K562 (cell line): ENCODE measurements around the gene ZNF266.

Experiments
- BCOR ChIP-seq: fragments of 450-650 bp; IDR thresholded peaks from 2 replicates; pipeline ENCODE4 v1.6.1; 2016
- CTCF ChIP-seq, 3 experiments: IDR thresholded peaks in 2 of 3; conservative IDR thresholded peaks in 1 of 3; 2 replicates each; pipeline ENCODE4 v1.5.1; 2011 to 2012; ENCODE audit warnings: low read length in 3 of 3, mild to moderate bottlenecking in 3 of 3, control low read depth in 2 of 3, improper control_type of control experiment in 1 of 3, inconsistent platforms in 1 of 3, low read depth in 1 of 3, mixed read lengths in 1 of 3, moderate library complexity in 1 of 3; ENCODE audit not compliant: insufficient read depth in 2 of 3
- FOXP4 ChIP-seq: sonication (generic); formaldehyde crosslinking; IDR thresholded peaks from 2 replicates; pipeline ENCODE4 v1.8.0; 2022; ENCODE audit warnings: mild to moderate bottlenecking, missing genetic modification reagents, borderline replicate concordance
- NR3C1 ChIP-seq: sonication (generic); formaldehyde crosslinking; IDR thresholded peaks from 2 replicates; pipeline ENCODE4 v1.8.1; 2022; ENCODE audit warnings: missing genetic modification reagents
- POLR2AphosphoS2 ChIP-seq: IDR thresholded peaks from 2 replicates; pipeline ENCODE4 v1.6.1; 2012; ENCODE audit warnings: low read length, improper control_type of control experiment
- RBM34 ChIP-seq: fragments of 200-400 bp; formaldehyde crosslinking; IDR thresholded peaks from 2 replicates; pipeline ENCODE4 v1.6.1; 2018; ENCODE audit warnings: low read length, borderline replicate concordance; ENCODE audit not compliant: insufficient read depth
- ZNF263 ChIP-seq: sonication (generic); formaldehyde crosslinking; IDR thresholded peaks from 2 replicates; pipeline ENCODE4 v1.8.0; 2022; ENCODE audit warnings: mild to moderate bottlenecking, missing genetic modification reagents, borderline replicate concordance
- TF ChIP-seq, protein P1 (sequence below): sonication (generic); formaldehyde crosslinking; IDR thresholded peaks from 2 replicates; pipeline ENCODE4 v1.8.1; 2023; ENCODE audit warnings: mild to moderate bottlenecking, missing genetic modification reagents

DNA sequence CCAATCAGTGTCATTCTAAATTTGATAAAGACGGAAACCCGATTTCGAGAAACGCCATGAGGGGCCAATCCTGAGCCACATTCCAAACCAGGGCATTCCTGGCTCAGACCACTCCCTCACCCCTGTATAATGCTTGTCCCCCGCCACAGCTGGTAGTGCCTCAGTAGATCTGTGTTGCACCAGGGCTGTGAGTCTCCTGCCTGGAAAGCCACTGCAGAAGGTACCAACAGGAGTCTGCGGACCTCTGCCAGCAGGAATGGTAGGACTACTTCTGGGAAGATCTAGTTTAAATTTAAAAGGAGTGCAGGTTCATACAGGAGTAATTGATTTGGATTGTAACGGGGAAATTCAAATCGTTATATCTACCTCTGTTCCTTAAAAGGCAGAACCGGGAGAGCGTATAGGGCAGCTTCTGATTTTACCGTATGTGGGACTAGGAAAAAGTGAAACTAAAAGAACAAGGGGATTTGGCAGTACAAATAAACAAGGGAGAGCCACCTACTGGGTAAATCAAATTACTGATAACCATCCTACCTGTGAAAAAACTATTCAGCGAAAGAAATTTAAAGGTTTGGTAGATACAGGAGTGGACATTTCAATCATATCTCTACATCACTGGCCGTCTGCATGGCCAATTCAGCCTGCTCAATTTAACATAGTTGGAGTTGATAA lies 20.8 kb upstream of the ZNF266 start:
- no peak for TF ChIP-seq POLR2AphosphoS2
- no peak for TF ChIP-seq CTCF (IDR thresholded peaks at IDR 0.05 in 2 of 3, conservative IDR thresholded peaks at IDR 0.05 in 1 of 3; ENCODE audit: insufficient read depth in 2 of 3, low read depth in 1 of 3, low read length in 3 of 3)
- TF ChIP-seq ZNF263 (CRISPR knock-in tag), result no peak
- TF ChIP-seq NR3C1 (CRISPR knock-in tag), result no peak
- TF ChIP-seq RBM34, result no peak
- TF ChIP-seq BCOR, result no peak
- no peak for TF ChIP-seq FOXP4 (CRISPR knock-in tag)
- TF ChIP-seq, protein P1, sequence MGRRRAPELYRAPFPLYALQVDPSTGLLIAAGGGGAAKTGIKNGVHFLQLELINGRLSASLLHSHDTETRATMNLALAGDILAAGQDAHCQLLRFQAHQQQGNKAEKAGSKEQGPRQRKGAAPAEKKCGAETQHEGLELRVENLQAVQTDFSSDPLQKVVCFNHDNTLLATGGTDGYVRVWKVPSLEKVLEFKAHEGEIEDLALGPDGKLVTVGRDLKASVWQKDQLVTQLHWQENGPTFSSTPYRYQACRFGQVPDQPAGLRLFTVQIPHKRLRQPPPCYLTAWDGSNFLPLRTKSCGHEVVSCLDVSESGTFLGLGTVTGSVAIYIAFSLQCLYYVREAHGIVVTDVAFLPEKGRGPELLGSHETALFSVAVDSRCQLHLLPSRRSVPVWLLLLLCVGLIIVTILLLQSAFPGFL, result no peak
